K562 (cell line): ENCODE measurements around the gene LENG9. TPM values are rescaled to one million over a fixed set of nuclear protein-coding genes. Genes with fewer than 3 reads are reported as not detected.

Experiments
- AFF1 ChIP-seq, 2 experiments: fragments of 450-650 bp; IDR thresholded peaks; 2 replicates each; pipeline ENCODE4 v1.6.1; 2018; ENCODE audit warnings: mild to moderate bottlenecking in 2 of 2, low read depth in 1 of 2; ENCODE audit not compliant: partially characterized antibody in 2 of 2
- POLR2B ChIP-seq: fragments of 450-650 bp; IDR thresholded peaks from 2 replicates; pipeline ENCODE4 v1.6.1; 2018; ENCODE audit warnings: low read depth; ENCODE audit not compliant: partially characterized antibody
- REST ChIP-seq, 2 experiments: fragments of 450-650 bp; formaldehyde crosslinking in 1 of 2; IDR thresholded peaks; 2 replicates each; pipeline versions ENCODE4 v1.4.0 to v1.6.1; 2014 to 2020; ENCODE audit warnings: mild to moderate bottlenecking in 2 of 2, borderline replicate concordance in 1 of 2, low read depth in 1 of 2
- ZBTB7A ChIP-seq: IDR thresholded peaks from 2 replicates; pipeline ENCODE4 v1.6.1; 2011; ENCODE audit warnings: low read depth, mild to moderate bottlenecking, low read length, moderate library complexity, borderline replicate concordance; ENCODE audit not compliant: control insufficient read depth
- polyA plus RNA-seq, 8 experiments: library from polyadenylated mRNA; depleted of rRNA in 4 of 8; stranded (reverse) in 5 of 8; unstranded in 3 of 8; fragments of >200 nt; fragmentation: Nextera tagmentation in 2 of 8; fragmentation: Illumina TruSeq in 1 of 8; extraction: Ambion mirVana in 2 of 8; extraction: Trizol in 1 of 8; gene quantifications; 2 replicates each; pipeline versions ENCODE4 v1.2.1 to v1.2.3, GENCODE V29; 2011 to 2014; ENCODE audit warnings: inconsistent platforms in 1 of 8, missing spikeins in 1 of 8
- total RNA-seq, 7 experiments: library from RNA; depleted of rRNA in 6 of 7; stranded (reverse); fragments of >200 nt in 6 of 7; fragmentation: Illumina TruSeq in 2 of 7; extraction: Trizol in 2 of 7; gene quantifications; 2 replicates each; pipeline versions ENCODE4 v1.2.1 to v1.2.3, GENCODE V29; 2011 to 2021; ENCODE audit warnings: low replicate concordance in 1 of 7
- TF ChIP-seq, protein P1 (sequence below): fragments of 250-450 bp; sonication (Bioruptor Pico); IDR thresholded peaks from 2 replicates; pipeline ENCODE4 v1.4.0; 2020; ENCODE audit warnings: mild to moderate bottlenecking, moderate library complexity
- TF ChIP-seq, protein P2 (sequence below): fragments of 450-650 bp; formaldehyde crosslinking; IDR thresholded peaks from 2 replicates; pipeline ENCODE4 v1.4.0; 2020; ENCODE audit warnings: mild to moderate bottlenecking, mixed read lengths
- TF ChIP-seq, protein P3 (sequence below): fragments of 200-800 bp; sonication (Bioruptor generic); IDR thresholded peaks from 2 replicates; pipeline ENCODE4 v1.6.1; 2017; ENCODE audit warnings: missing genetic modification characterization, missing compliant biosample characterization

LENG9 gene
- total and polyA plus RNA-seq, 9 of the 15 experiments (the other 6 are each of a cell fraction or from before 2014, with no cell fraction given): 0.06 to 0.64 (median 0.33) TPM; not detected in 1

GRCh38 chr19:54448040-54448773, 15.4 kb downstream of the LENG9 start (continued):
- TF ChIP-seq, protein P1, sequence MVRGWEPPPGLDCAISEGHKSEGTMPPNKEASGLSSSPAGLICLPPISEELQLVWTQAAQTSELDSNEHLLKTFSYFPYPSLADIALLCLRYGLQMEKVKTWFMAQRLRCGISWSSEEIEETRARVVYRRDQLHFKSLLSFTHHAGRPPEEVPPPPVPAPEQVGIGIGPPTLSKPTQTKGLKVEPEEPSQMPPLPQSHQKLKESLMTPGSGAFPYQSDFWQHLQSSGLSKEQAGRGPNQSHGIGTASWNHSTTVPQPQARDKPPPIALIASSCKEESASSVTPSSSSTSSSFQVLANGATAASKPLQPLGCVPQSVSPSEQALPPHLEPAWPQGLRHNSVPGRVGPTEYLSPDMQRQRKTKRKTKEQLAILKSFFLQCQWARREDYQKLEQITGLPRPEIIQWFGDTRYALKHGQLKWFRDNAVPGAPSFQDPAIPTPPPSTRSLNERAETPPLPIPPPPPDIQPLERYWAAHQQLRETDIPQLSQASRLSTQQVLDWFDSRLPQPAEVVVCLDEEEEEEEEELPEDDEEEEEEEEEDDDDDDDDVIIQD (CRISPR knock-in tag): no peak
- TF ChIP-seq, protein P2, sequence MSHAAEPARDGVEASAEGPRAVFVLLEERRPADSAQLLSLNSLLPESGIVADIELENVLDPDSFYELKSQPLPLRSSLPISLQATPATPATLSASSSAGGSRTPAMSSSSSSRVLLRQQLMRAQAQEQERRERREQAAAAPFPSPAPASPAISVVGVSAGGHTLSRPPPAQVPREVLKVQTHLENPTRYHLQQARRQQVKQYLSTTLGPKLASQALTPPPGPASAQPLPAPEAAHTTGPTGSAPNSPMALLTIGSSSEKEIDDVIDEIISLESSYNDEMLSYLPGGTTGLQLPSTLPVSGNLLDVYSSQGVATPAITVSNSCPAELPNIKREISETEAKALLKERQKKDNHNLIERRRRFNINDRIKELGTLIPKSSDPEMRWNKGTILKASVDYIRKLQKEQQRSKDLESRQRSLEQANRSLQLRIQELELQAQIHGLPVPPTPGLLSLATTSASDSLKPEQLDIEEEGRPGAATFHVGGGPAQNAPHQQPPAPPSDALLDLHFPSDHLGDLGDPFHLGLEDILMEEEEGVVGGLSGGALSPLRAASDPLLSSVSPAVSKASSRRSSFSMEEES (CRISPR knock-in tag): peak; percentile 49; the same call in 1 of the 2 replicates
- no peak for TF ChIP-seq REST (IDR thresholded peaks at IDR 0.05; ENCODE audit: borderline replicate concordance)
- no peak for TF ChIP-seq REST (CRISPR knock-in tag; IDR thresholded peaks at IDR 0.05; ENCODE audit: low read depth)
- TF ChIP-seq, protein P3, sequence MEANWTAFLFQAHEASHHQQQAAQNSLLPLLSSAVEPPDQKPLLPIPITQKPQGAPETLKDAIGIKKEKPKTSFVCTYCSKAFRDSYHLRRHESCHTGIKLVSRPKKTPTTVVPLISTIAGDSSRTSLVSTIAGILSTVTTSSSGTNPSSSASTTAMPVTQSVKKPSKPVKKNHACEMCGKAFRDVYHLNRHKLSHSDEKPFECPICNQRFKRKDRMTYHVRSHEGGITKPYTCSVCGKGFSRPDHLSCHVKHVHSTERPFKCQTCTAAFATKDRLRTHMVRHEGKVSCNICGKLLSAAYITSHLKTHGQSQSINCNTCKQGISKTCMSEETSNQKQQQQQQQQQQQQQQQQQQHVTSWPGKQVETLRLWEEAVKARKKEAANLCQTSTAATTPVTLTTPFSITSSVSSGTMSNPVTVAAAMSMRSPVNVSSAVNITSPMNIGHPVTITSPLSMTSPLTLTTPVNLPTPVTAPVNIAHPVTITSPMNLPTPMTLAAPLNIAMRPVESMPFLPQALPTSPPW (CRISPR knock-in tag): peak; percentile 59
- TF ChIP-seq ZBTB7A: peak; percentile 77; the same call in 1 of the 2 replicates
- TF ChIP-seq POLR2B: no peak
- TF ChIP-seq AFF1 (IDR thresholded peaks at IDR 0.05; ENCODE audit: low read depth in 1 of 2, partially characterized antibody in 2 of 2): peak in 1 of 2 experiments; percentile 63
